Skin of body (tissue), 2 donors: Measurements from ENCODE around the gene CCL11. TPM values are rescaled to one million over a fixed set of nuclear protein-coding genes. Genes with fewer than 3 reads are reported as not detected.

Experiments
- DNase-seq: peaks from one replicate; lab custom pipeline; 2025; lab: John Stamatoyannopoulos, UW
- total RNA-seq: library from RNA; depleted of rRNA; stranded (reverse); fragments of >200 nt; gene quantifications from one replicate; pipeline ENCODE4 v1.2.3, GENCODE V29; 2014

CCL11 gene
- total RNA-seq, 1 donor from 2014 or later, result not detected

DNA sequence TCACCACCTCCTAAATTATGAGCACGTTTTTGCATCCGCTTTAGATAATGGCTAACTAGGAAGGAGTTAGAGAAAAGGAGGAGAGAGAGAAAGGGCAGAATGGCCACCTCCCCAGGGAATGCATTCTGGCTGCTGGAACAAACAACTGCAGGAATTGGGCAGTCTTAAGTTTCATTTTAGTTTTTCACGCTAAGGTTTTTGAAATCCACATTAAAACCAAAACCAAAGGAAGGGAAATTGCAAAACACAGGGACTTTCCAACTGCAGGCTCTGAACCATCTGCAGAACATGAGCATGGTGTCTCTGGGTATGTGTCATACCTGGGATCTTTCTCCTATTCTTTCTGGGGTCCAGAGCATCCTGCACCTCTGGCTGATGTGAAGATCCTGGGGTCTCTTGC lies 21.6 kb downstream of the CCL11 start:
- DNase-seq, result no peak

GRCh38 chr17:34308371-34308770 lies 22.8 kb downstream of the CCL11 start:
- DNase-seq, result no peak

DNA sequence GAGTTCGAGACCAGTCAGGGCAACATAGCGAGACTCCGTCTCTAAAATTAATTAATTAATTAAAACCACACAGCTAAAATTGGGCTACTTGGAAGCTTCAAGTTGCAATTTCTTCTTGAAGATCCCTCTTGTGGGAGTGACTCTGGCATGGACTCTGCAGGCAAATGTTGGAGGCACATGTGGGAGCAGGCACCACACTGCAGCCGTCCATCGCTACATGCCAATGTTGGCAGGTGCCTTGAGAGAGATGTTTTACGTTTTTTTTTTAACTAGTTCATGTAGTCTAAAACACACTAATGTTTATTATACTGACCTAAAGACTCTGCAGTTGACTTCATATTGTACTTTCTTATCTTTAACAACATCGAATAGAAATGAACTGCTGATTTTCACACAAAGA lies 25.7 kb downstream of the CCL11 start:
- DNase-seq, result no peak

GRCh38 chr17:34312080-34312479 lies 26.5 kb downstream of the CCL11 start:
- no peak for DNase-seq

DNA sequence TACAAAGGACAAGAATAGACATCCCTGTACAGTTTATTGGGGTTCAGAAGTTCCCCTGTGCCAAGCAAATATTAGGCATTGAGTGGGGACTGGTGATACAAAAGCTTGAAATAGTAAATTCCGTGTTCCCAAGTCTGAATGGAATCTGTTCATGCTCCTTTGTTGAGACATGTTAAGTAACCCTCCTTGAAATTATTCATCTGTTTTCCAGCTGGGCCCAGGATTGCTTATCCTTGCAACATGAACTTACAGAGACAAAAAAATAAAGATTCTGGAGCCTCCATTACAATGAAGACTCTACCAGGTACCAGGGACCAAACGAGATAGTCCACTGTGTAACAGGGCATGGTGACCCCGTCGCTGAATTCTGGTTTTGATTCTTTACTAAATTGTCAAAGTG lies 27.6 kb downstream of the CCL11 start:
- no peak for DNase-seq

DNA sequence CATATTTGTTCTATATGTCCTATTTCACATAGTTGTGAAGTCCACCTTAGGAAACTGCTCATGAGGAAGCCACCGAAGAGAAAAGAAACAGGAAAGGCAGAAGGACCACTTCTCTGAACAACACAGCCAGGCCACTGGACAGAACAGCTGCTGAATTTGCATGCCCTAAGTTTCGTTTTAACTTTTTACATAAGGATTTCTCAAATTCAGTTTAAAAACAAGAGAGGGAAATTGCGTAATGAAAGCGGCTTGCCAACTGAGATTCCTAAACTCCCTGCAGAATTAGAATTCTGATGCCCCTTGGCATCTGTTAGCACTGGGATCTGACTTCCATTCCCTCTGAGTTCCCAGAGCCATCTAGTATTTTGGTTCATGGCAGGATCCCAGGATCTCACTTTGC lies 28.7 kb downstream of the CCL11 start:
- DNase-seq, result no peak

DNA sequence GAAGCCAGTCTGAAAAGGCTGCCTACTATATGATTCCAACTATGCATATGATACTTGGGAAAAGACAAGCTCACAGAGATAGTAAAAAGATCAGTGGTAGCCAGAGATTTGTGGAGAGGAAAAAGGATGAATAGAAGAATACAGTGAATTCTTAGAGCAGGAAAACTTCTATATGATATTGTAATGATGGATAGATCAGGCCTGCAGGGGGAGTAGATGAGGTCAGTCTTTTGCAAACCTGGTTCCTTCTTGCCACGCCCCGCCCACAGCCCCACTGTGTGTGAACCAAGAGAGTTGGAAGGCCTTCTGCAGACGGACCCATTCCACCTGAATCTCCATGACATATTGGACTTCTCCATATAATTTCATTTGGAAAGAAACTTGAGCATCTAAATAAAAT lies 32.9 kb downstream of the CCL11 start:
- DNase-seq, result no peak

DNA sequence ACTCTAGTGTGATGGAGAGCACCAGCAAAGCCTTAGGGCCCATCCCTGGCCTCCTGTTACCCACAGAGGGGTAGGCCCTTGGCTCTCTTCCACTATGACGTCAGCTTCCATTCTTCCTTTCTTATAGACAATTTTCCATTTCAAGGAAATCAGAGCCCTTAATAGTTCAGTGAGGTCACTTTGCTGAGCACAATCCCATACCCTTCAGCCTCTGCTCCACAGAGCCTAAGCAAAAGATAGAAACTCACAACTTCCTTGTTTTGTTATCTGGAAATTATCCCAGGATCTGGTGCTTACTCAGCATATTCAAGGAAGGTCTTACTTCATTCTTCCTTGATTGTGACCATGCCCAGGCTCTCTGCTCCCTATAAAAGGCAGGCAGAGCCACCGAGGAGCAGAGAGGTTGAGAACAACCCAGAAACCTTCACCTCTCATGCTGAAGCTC lies 33.5 kb downstream of the CCL11 start, which contains the start of gene CCL8:
Gene CCL8, plus strand, starts transcription at position 397 of the 445 bp plus-strand sequence. CDS start 67 bp downstream, outside the sequence.
- peak; percentile 10 for DNase-seq

- DNase-seq, result no peak
Observed at GRCh38 chr17:34321964-34322363, 36.4 kb downstream of the CCL11 start.

DNA sequence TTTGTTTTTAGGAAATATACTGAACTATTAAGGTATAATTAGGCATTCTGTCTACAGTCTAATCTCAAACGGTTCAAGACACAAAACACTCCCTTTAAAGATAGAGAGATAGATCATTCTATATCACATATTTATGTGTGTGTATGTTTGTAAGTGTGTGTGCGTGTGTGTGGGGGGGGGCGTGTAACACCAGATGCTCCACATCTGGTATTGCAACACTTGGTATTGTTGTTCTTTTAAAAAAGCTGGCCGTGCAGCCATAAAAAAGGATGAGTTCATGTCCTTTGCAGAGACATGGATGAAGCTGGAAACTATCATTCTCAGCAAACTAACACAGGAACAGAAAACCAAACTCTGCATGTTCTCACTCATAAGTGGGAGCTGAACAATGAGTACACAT lies 42.0 kb downstream of the CCL11 start:
- peak; percentile 75 for DNase-seq

- DNase-seq, result no peak
Observed at GRCh38 chr17:34337701-34338100, 52.2 kb downstream of the CCL11 start.

Other genes with a start within 250 kb of the CCL11 start
- gene CCL2, start 30.5 kb upstream of the CCL11 start, total RNA-seq, result 25.5 TPM
- gene CCL7, start 15.5 kb upstream of the CCL11 start, total RNA-seq, result not detected
- gene CCL8, start 33.7 kb downstream of the CCL11 start, total RNA-seq, result 3.1 TPM
- gene CCL13, start 70.7 kb downstream of the CCL11 start, total RNA-seq, result 10.3 TPM
- not detected for gene CCL1, start 77.5 kb downstream of the CCL11 start, total RNA-seq